RCC 7860 (cell line): ENCODE results near the gene CHST2.
"Not testable (repeated sequence)": the region's sequence is repeated elsewhere in the genome, so short reads cannot be mapped to it uniquely, and the experiment has no call there.

Source experiments
- DNase-seq: peaks from one replicate; pipeline ENCODE4 v3.0.0-alpha.2; 2015; ENCODE audit warnings: low spot score
- FAIRE-seq: peaks from 2 replicates; lab custom pipeline; 2012; peaks lifted over from hg19 to GRCh38; lab: Jason Lieb, UNC

Gene CHST2, protein sequence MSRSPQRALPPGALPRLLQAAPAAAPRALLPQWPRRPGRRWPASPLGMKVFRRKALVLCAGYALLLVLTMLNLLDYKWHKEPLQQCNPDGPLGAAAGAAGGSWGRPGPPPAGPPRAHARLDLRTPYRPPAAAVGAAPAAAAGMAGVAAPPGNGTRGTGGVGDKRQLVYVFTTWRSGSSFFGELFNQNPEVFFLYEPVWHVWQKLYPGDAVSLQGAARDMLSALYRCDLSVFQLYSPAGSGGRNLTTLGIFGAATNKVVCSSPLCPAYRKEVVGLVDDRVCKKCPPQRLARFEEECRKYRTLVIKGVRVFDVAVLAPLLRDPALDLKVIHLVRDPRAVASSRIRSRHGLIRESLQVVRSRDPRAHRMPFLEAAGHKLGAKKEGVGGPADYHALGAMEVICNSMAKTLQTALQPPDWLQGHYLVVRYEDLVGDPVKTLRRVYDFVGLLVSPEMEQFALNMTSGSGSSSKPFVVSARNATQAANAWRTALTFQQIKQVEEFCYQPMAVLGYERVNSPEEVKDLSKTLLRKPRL

DNA sequence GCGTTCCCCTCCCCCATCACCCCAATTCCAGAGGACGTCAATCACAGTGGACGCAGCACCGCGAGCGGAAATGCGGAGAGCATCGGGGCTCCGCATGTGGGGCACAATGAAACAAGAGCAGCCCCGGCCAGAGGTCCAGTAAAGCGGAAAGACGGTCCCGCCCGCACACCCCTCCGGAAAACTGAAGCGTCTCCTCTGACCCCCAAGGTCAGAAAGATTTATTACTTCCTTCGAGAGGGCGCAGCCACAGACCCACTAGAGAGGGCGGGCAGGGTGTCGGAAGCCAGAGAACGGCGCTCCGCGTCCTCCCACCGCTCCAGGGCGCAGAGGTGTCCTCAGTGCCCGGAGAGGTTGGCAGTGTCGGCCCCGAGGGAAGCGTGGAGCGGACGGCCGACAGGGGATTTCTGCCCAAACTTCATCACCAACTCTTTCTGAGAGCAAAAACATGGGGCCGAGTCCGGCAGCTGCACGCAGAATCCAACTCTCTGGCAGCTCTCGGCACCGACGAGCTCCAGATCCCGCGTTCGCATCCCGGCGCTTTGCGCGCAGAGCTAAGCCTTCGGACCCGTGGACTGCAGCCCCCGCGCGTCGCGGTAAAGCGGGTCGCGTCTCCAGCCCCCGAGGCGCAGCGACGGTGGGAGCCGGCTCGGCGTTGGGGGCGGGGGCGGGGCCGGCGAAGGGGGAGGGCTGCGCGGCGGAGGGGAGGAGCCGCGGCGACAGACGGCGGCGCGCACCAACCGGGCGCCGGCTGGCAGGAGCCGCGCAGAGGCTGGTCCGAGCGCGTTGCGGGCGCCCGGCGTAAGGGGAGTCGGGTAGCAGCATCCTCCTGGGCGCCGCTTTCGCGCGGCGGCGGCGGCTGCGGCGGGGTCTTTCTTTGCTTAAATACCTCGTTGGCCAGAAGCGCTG lies at the start of gene CHST2:
CHST2 (plus strand) TSS at position 763 of the 906 bp plus-strand sequence. CDS start 1,046 bp downstream, outside the sequence.
- DNase-seq (peak; percentile 29), FAIRE-seq (no peak)

DNA sequence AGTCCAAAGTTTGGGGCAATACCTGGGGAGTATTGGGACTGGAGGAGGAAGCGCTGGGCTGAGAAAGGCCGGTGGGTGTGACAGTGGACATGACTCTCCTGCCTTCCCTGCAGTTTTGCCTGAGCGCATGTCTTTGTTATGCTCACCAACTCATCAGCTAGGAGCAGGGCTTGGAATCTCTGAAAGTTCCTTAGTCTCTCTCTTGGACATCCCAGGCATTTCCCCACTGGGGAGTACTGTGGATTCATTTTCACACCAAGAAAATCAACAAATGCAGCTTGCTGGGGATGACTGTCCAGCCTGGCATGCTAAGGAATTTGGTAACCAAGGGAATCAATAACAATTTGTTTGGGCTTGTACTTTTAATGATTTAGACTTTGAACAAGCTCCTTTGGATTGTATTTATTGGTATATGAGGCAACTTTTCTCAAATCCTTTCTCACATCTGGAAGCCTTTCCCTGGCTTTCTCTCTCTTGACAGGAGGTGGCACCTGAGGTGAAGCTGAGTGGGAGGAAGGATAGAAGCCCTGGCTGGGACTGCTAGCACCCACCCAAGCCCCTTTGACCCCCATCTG lies 48.5 kb upstream of the CHST2 start:
- no peak for FAIRE-seq
- no peak for DNase-seq

DNA sequence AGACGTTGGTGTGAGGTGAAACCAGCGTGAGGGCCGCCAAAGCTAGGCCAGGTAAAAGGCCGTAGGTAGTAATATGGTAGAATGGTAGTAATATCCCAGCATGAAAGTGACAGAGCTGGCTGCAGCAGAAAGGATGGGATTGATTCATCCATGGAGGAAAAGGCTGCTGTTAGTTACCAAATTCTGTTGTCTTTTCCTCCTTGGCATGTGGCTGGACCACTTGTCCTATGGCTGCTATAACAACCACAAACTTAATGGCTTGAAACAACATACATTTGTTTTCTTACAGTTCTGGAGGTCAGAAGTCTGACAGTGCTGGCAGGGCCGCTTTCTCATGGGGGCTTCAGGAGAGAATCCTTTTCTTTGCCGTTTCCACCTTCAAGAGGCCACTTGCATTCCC lies 47.8 kb upstream of the CHST2 start:
- FAIRE-seq (no peak), DNase-seq (no peak)

DNA sequence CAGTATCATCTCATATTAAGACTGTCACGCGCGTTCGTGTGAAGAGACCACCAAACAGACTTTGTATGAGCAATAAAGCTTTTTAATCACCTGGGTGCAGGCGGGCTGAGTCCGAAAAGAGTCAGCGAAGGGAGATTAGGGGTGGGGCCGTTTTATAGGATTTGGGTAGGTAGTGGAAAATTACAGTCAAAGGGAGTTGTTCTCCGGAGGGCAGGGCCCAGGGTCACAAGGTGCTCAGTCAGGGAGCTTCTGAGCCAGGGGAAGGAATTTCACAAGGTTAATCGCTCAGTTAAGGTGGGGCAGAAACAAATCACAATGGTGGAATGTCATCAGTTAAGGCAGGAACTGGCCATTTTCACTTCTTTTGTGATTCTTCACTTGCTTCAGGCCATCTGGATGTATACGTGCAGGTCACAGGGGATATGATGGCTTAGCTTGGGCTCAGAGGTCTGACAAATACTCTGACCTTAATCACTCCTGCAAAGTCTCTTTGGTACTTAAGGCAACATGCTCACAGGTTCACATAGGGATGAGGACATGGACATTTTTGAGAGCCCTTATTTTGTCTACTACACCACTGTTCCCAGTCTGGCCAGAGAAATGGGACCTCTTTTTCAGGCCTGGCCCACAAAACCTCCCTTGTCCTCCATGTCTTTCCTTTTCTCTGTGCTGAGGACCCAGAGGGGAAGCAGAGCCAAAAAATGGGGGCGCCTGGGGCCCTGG lies 47.1 kb upstream of the CHST2 start:
- not testable (repeated sequence) for DNase-seq, FAIRE-seq

DNA sequence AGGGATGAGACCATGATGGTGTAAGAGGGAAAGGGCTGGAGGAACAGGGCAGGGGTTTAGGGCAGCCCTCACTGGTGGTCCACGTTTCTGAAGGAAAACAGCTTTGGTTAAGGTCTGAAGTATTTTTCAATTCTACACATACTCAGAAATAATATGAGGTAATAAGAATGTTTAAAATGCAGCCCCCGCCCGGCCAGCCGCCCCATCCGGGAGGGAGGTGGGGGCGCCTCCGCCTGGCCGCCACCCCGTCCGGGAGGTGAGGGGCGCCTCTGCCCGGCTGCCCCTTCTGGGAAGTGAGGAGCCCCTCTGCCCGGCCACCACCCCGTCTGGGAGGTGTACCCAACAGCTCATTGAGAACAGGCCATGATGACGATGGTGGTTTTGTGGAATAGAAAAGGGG lies 46.0 kb upstream of the CHST2 start:
- DNase-seq, FAIRE-seq: not testable (repeated sequence)

DNA sequence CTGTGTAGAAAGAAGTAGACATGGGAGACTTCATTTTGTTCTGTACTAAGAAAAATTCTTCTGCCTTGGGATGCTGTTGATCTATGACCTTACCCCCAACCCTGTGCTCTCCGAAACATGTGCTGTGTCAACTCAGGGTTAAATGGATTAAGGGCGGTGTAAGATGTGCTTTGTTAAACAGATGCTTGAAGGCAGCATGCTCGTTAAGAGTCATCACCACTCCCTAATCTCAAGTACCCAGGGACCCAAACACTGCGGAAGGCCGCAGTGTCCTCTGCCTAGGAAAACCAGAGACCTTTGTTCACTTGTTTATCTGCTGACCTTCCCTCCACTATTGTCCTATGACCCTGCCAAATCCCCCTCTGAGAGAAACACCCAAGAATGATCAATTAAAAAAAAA lies 45.6 kb upstream of the CHST2 start:
- not testable (repeated sequence) for DNase-seq, FAIRE-seq

DNA sequence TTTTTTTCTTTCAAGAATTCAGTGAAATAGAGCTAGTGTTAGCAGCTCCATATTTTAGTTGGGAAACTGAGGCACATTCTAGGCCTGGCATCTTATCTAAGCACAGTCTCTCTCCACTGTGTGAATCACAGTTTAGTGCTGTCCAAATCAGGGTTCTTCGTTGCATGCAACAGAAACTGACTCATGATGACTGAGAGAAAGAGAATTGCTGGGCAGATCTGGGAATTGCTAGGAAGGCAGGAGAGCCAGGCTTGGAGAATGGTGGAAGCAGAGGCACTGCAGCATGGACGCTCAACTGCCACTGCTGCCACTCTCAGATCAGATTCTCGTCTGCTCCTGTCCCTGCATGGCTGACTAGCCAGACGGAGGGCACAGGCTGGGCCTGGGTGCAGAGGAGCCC lies 40.7 kb upstream of the CHST2 start:
- peak; percentile 58 for FAIRE-seq

DNA sequence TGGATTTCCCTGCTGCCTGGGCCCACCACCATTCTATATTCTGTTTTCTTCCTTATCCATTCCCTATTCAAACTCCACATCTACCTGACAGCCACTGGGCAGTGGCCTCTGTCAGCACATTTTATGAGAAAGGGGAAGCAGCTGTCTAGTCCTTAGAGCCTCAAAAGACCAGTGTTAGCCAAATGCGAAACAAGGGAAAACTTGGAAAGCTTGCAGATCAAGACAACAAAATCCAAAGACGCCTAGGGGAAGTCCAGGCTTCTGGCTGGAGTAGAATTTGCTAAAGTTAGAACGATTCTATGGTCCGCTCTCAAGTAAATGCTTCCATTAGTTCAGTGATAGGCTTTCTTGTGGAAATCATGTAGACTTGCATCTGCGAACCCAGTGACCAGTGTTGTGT lies 39.4 kb upstream of the CHST2 start:
- DNase-seq (no peak), FAIRE-seq (no peak)

More for the DNA sequence above, 40.7 kb upstream of the CHST2 start:
- DNase-seq = peak; percentile 64

DNA sequence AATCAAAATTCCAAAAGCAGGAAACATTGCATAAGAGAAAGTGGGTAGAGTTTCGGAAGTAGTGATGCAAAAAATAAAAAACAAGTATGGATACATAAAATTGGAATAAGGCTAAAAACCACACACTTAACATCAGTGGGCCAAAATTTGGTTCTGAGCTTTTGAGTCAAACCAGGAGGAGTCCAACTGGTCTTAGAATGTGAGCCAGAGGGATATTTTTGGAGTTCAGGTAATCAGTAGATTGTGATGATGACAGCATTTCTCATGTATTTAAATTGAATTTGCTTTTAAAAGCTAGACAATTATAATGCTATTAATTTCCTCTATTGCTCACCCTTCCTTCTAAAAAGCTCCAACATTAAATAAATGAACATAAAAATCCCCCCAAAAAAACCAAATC lies 38.2 kb upstream of the CHST2 start:
- DNase-seq (no peak), FAIRE-seq (no peak)

DNA sequence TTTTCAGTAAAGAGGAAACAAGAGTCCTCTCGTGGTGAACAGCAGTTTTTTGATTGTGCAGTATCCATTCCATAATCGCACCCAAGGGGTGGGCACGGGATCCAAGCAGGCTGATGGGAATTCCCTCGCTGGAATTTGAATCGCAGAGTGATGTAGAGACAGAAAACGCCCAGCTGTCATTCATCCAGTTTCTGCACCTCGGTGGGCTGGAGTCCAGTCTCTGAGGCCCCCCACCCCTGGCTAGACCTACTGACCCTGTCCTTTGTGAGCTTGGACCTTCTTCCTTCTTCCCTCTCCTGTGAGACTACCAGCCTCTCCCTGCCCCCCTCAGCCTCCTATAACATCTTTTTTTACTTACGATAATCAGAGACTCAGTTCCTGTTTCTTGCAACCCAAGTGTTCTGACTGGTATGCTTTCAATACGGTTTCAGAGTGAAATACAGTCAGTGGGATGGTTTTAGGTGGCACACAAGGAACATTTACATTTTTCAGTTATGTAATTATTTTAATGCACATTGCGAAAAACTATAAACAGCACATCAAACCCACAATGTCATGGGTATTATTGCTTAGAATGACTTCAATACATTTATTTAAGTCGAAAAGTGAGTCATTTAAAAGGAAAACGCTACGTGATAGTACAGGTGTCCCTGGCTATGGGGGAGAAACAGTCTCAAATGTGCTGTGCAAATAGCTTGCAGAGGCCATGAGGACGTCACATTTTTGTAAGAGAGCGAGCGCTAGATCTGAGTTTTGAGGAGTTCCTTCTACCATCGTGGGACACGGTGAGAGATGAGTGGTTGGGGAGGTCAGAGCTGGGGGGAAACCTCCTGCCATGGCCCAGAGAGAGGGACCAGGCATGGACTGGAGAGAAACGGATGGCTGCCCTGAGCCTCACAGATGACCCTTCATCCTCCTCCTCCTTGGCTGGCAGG lies 37.5 kb upstream of the CHST2 start:
- FAIRE-seq = no peak
- DNase-seq = no peak

DNA sequence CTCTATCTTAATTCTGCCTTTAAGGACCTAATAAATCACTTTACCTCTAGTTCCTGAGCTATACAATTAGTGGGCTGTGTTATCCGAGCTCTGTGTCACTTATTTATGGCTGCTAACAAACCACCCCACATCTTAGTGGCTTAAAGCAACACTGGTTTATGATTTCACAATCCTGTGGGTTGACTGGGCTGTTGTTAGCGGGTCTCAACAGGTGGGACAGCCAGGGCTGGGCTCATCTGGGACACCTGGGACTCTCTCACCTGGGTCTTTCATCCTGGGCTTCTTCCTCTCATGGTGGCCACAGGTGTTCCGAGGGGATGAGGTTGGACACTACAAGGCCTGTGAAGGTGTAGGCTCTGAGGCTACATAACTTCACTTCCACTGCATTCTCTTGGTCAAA lies 35.8 kb upstream of the CHST2 start:
- FAIRE-seq = no peak
- DNase-seq = no peak

DNA sequence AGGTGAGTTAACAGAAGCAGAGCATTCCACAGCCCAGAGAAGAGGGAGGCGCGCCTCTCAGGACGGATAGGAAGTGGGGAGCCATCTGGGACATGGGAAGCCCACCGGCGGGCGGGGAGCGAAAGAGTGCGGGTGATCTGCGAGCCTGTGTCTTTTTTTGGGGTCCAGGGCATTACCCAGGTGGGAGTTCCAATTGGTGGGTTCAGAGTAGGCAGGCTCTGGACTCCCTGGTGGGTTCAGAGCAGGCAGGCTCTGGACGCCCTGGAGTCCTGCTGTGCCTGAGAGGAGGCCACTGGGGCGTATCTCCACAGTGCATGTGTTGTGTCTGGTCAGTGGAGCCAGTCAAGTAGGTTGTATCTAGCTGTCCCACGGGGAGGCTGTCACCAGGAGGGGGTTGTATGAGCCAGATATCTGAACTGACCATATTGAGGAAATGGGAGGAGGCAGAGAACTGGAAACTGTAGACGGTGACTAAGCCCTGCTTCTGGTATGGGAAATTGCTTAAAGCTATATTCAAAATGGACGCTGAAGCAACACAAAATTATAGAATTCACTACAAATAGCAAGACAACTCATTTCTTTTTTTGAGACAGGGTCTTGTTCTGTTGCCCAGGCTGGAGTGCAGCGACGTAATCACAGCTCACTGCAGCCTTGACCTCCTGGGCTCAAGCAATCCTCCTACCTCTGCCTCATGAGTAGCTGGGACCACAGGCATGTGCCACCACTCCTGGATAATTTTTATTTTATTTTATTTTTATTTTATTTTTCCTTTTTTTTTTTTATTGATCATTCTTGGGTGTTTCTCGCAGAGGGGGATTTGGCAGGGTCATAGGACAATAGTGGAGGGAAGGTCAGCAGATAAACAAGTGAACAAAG lies 34.5 kb upstream of the CHST2 start:
- FAIRE-seq (peak; percentile 79), DNase-seq (peak; percentile 88)

DNA sequence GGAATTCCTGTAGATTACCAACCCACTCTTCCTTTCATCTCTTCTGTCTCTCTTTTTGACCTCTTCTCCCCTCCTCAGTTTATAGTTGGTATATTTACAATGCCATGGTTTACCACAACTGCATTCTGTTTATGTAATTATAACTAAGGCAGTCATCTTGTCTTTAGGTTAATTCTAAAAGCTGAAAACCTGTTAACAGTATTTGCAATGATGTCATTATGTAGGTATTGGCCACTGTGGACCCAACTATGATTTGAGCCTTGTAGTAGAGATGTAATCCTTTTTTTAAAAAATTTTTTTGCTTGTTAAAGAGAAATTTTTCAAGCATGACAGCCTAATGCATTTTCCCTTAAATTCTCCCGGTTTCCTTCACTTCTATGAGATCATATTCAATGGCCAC lies 30.7 kb upstream of the CHST2 start:
- DNase-seq (no peak), FAIRE-seq (no peak)

DNA sequence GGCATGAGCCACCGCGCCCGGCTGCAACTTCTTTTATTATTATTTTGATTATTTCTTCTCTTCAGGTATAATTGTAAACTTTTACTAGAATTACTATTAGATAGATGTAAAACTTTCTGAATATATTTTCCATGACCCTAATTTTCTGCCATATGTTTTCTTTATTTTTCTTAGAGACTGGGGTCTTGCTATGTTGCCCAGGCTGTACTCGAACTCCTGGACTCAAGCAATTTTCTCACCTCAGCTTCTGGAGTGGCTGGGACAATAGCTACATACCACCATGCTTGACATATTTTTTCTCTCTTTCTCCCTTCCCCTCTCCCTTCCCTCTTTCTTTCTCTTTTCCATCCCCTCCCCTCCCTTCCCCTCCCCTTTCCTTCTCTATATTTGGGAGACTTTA lies 29.6 kb upstream of the CHST2 start:
- FAIRE-seq (no peak), DNase-seq (no peak)

DNA sequence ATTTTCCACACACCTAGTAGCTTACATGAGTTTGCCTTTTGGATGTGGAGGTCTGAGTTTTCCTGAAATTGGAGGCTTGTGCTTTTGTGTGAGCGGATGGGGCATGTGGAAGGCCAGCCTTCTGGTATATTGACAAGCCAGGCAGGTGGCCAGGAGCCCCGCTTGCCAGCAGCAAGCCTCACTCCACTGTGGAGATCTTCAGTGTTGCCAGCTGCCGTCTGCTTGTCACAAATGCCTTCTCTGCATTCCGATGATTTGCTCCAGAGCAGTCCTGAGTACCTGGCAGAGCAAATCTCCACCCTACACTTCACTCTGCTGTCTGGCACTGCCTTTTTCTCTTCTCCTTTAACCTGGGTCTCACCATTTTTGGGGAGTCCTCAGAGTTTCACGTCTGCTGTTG lies 29.1 kb upstream of the CHST2 start:
- DNase-seq = no peak
- no peak for FAIRE-seq

DNA sequence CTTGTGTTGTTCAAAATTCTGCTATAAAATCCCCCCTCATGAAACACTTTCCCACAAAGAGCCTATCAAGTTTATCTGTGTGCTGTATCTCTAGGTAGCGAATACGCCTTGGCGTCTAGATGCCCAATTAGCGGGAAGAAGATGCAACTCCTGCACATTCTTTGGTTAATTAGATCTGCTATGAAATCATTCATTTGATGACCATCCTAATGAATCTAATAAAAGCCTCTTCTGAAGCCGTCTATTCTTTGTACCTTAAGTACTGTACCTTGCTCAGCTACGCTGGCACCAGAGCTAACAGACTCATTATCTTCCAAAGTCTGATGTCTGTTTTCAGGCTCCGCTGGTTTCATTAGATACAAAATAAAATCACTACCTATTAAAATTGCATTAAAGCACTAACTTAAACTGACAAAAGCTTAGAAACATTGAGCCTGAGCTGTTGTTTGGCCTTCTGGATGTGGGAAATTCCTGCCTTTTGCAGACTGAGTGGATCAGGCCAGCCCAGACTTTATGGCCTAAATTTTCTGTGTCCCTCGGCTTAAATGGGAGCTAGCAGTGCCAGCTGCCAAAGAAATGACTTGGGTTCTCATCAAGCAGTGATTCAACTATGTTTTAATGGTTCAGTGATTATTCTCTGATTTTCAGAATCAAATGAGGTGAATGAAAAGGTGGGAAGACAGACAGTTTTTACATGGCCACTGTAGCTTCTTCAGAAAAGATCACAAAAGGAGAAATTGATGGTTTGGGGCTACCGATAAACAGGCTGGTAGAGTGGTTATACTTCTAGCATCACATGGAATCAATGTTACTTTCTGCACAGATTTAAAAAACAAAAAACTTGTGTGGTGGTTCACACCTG lies 28.4 kb upstream of the CHST2 start:
- DNase-seq (no peak), FAIRE-seq (no peak)

DNA sequence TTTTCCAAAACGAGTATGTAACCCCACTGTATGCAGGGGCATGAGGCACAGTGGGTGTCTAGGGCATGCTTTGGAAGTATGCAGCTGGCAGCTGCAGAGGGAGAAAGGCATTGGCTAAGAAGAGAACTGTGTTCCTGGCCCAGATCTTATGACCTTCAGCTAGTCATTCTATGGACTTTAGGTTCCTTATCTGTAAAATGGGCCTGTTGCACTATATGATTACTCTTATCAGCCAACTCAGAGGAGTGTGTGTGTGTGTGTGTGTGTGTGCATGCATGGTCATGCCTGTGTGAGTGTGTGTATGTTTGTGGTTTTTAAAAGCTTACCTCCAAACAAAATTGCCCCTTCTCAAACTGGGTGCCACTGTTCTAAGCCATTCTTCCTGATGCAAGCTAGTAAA lies 27.4 kb upstream of the CHST2 start:
- no peak for FAIRE-seq
- no peak for DNase-seq

DNA sequence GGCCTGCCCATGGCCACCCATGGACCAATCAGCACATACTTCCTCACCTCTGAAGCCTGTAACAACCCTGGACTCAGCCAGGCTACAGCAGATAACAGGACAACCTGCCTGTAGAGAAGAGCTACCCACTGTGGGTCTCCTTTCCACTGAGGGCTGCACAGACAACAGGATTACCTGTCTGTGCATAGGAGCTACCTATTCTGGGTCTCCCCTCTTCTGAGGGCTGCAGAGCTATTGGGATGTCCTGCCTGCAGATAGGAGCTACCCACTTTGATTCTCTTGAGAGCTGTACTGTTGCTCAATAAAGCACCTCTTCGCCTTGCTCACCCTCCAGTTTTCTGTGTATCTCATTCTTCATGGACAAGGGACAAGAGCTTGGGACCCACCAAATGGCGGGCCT lies 23.8 kb upstream of the CHST2 start:
- DNase-seq (no peak), FAIRE-seq (no peak)
